ENCODE data around the gene KIAA0586.

Gene KIAA0586

DNA sequence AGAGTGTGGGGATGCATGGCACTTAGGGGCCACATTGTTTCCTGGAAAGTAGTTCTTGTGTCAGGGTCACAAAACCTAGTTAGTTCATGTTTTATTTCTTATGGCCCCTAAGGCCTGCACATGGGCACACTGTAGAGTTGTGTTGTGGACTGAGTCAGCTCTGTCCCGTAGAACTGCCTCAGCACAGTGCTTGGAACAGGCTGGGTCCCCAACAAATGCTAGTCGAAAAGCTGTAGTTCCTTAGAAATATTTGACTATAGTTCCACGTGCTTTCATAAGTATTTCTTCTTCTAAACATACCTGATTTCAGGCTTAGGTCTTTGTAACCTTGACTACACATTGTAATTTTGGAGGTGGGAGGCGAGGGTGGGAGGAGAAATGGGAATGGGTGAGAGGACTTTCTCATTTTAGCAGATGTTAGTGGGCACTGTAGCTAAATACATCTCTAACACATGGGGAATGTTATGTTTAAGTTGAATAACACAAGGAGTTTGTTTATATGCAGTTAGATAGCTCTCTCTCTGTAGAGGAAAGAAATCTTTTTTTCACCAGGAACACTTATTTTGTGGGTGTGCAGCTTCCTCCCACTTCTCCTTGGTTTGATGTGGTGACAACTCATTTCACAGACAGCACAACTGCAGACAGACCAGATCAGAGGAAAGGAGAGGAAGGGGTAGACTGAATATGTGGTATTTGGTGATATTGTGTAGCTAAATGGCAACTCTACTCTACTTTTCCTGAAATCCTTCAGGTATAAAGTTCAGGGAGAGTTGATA is 170.7 kb downstream of the KIAA0586 start:
- no peak for DNase-seq (ENCODE audit: low read depth)

DNA sequence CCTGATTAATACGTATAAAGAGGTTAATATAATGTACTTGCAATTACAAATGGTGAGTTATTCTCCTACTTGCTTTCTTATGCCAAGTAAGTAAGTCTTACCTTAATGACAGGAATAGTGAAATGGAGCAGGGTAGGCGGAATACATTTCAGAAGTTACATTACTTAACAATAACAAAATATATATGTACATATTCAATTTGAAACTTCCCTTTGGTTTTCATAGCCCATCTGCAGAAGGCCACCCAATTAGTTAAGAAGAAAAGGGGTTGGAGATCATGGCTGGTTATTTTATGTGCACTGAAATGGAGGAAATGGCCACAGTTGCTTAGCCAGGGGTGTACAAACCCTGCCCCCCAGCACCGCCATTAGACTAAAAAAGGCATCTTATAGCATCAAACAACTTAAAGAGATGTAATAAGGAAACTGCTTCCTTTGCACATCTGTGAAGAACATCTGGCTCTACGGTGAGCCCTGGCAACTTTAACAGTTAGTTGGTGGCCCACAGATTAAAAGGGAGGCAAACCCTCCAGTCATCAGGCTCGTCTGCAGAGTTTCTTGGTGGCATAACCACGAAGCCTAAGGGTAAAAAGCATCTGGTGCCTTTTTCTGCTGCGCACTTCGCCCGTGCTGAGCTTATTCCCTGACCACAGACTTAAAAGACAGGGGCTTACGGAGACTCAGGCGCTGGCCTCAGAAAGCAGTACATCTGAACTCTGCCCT is 171.4 kb downstream of the KIAA0586 start:
- no peak for DNase-seq (ENCODE audit: low read depth)

- no peak for DNase-seq (ENCODE audit: low read depth)
Observed at GRCh38 chr14:58599707-58600106, 172.2 kb downstream of the KIAA0586 start.

All from EH (cell line).